H1 (cell line): Measurements from ENCODE around the gene LMAN1. TPM values are rescaled to one million over a fixed set of nuclear protein-coding genes. Genes with fewer than 3 reads are reported as not detected.

Experiments used
- CTCF ChIA-PET: fragments of 300-600 bp; sonication (Branson Sonifier 250); formaldehyde crosslinking; loops from one replicate; lab custom pipeline; 2021; ENCODE audit not compliant: partially characterized antibody; lab: Charles Lee
- POLR2A ChIA-PET: fragments of 300-600 bp; sonication (Branson Sonifier 250); formaldehyde crosslinking; loops from one replicate; lab custom pipeline; 2021; ENCODE audit warnings: inconsistent platforms; ENCODE audit not compliant: partially characterized antibody; lab: Charles Lee
- DNase-seq, 2 experiments: peaks; one replicate each; pipeline versions ENCODE4 v3.0.0 to v3.0.0-alpha.2; 2010 to 2022; ENCODE audit warnings: low spot score in 2 of 2, low read depth in 1 of 2, mixed read lengths in 1 of 2
- FAIRE-seq: peaks from 2 replicates; lab custom pipeline; 2011; peaks lifted over from hg19 to GRCh38; lab: Jason Lieb, UNC
- H2AFZ ChIP-seq: 2 replicates; pipeline ENCODE4 v1.8.1; 2012; ENCODE audit warnings: low read length, inconsistent platforms
- H2AK5ac ChIP-seq: 2 replicates; pipeline ENCODE4 v1.6.1; 2013; ENCODE audit warnings: low read depth, low read length
- H2BK120ac ChIP-seq: replicated peaks from 2 replicates; pipeline ENCODE3; 2013; ENCODE audit warnings: low read depth, low read length, inconsistent platforms
- H2BK12ac ChIP-seq: 2 replicates; pipeline ENCODE4 v1.6.1; 2013; ENCODE audit warnings: low read depth, low read length
- H2BK15ac ChIP-seq: 2 replicates; pipeline ENCODE4 v1.6.1; 2013; ENCODE audit warnings: low read length
- H2BK20ac ChIP-seq: 2 replicates; pipeline ENCODE4 v1.6.1; 2013; ENCODE audit warnings: low read length
- H2BK5ac ChIP-seq: 2 replicates; pipeline ENCODE4 v1.6.1; 2013; ENCODE audit warnings: low read depth, low read length
- H3K14ac ChIP-seq: 2 replicates; pipeline ENCODE4 v1.6.1; 2013; ENCODE audit warnings: inconsistent platforms; ENCODE audit not compliant: insufficient read length
- H3K18ac ChIP-seq: 2 replicates; pipeline ENCODE4 v1.6.1; 2013; ENCODE audit warnings: low read length; ENCODE audit errors: extremely low read depth
- H3K23ac ChIP-seq: 2 replicates; pipeline ENCODE4 v1.6.1; 2013; ENCODE audit warnings: inconsistent platforms; ENCODE audit not compliant: insufficient read length
- H3K23me2 ChIP-seq: 2 replicates; pipeline ENCODE4 v1.6.1; 2013; ENCODE audit warnings: low read depth, low read length
- H3K27ac ChIP-seq: 2 replicates; pipeline ENCODE4 v1.6.1; 2011; ENCODE audit warnings: low read depth, low read length, inconsistent platforms
- H3K27me3 ChIP-seq, 4 experiments: replicated peaks in 1 of 4; 1 replicate in 1 of 4; 2 replicates in 3 of 4; pipeline versions ENCODE4 v1.6.1 to v1.8.1; 2011 to 2013; ENCODE audit warnings: low read length in 3 of 4, mild to moderate bottlenecking in 3 of 4, inconsistent platforms in 2 of 4, mixed read lengths in 2 of 4, moderate library complexity in 1 of 4; ENCODE audit not compliant: control insufficient read depth in 3 of 4, insufficient read depth in 3 of 4; ENCODE audit errors: extremely low read depth in 1 of 4
- H3K36me3 ChIP-seq, 4 experiments: 2 replicates each; pipeline versions ENCODE4 v1.6.1 to v1.8.1; 2011 to 2013; ENCODE audit warnings: mild to moderate bottlenecking in 4 of 4, low read length in 3 of 4, moderate library complexity in 2 of 4, control low read depth in 1 of 4, inconsistent platforms in 1 of 4; ENCODE audit not compliant: insufficient read depth in 4 of 4, control insufficient read depth in 2 of 4
- H3K4ac ChIP-seq: replicated peaks from 2 replicates; pipeline ENCODE3; 2013; ENCODE audit warnings: low read length, low read depth, mixed read lengths, inconsistent platforms; ENCODE audit not compliant: insufficient read length
- H3K4me1 ChIP-seq, 4 experiments: replicated peaks in 1 of 4; 1 replicate in 1 of 4; 2 replicates in 3 of 4; pipeline versions ENCODE4 v1.6.1 to v1.8.1; 2011 to 2013; ENCODE audit warnings: low read length in 3 of 4, inconsistent platforms in 2 of 4, mixed read lengths in 1 of 4; ENCODE audit not compliant: insufficient read depth in 4 of 4, control insufficient read depth in 3 of 4
- H3K4me2 ChIP-seq, 2 experiments: 2 replicates each; pipeline versions ENCODE4 v1.6.1 to v1.8.1; 2011 to 2013; ENCODE audit warnings: low read depth in 2 of 2, low read length in 2 of 2, control low read depth in 1 of 2, inconsistent platforms in 1 of 2, mild to moderate bottlenecking in 1 of 2; ENCODE audit not compliant: insufficient read depth in 1 of 2
- H3K4me3 ChIP-seq, 4 experiments: fragments of 200-600, 300-600 bp in 1 of 4; sonication (generic), shearing (Covaris generic), sonication (Bioruptor Twin) in 1 of 4; 2 replicates each; pipeline versions ENCODE4 v1.5.1 to v1.8.1; 2011 to 2016; ENCODE audit warnings: low read length in 4 of 4, low read depth in 3 of 4, control low read depth in 2 of 4, inconsistent platforms in 2 of 4, mild to moderate bottlenecking in 2 of 4, mixed read lengths in 1 of 4, moderate library complexity in 1 of 4; ENCODE audit not compliant: insufficient read depth in 2 of 4; ENCODE audit errors: extremely low read depth in 1 of 4
- H3K56ac ChIP-seq: replicated peaks from 2 replicates; pipeline ENCODE3; 2013; ENCODE audit warnings: low read depth, mild to moderate bottlenecking, mixed read lengths, low read length, inconsistent platforms; ENCODE audit not compliant: insufficient read length
- H3K79me1 ChIP-seq: 2 replicates; pipeline ENCODE4 v1.6.1; 2013; ENCODE audit warnings: low read depth, low read length, control low read depth
- H3K79me2 ChIP-seq, 2 experiments: 2 replicates each; pipeline versions ENCODE4 v1.6.1 to v1.8.1; 2012 to 2013; ENCODE audit warnings: low read length in 2 of 2, mild to moderate bottlenecking in 2 of 2, inconsistent platforms in 1 of 2; ENCODE audit not compliant: insufficient read depth in 2 of 2, control insufficient read depth in 1 of 2
- H3K9ac ChIP-seq, 4 experiments: replicated peaks in 1 of 4; 1 replicate in 1 of 4; 2 replicates in 3 of 4; pipeline versions ENCODE4 v1.6.1 to v1.8.1; 2011 to 2013; ENCODE audit warnings: low read depth in 3 of 4, low read length in 3 of 4, control low read depth in 2 of 4, mild to moderate bottlenecking in 2 of 4, moderate library complexity in 2 of 4, inconsistent platforms in 1 of 4; ENCODE audit errors: extremely low read depth in 1 of 4
- H3K9me3 ChIP-seq, 2 experiments: 2 replicates each; pipeline versions ENCODE4 v1.6.1 to v1.8.1; 2012 to 2013; ENCODE audit warnings: mild to moderate bottlenecking in 2 of 2, moderate library complexity in 2 of 2, control low read depth in 1 of 2, inconsistent platforms in 1 of 2, low read depth in 1 of 2, low read length in 1 of 2, mixed read lengths in 1 of 2; ENCODE audit not compliant: insufficient read depth in 2 of 2
- H4K20me1 ChIP-seq, 2 experiments: replicated peaks in 1 of 2; 2 replicates each; pipeline versions ENCODE3 to v1.8.1; 2011 to 2013; ENCODE audit warnings: inconsistent platforms in 2 of 2, low read length in 2 of 2, mild to moderate bottlenecking in 1 of 2; ENCODE audit not compliant: insufficient read depth in 2 of 2, control insufficient read depth in 1 of 2
- H4K5ac ChIP-seq: 2 replicates; pipeline ENCODE4 v1.6.1; 2013; ENCODE audit warnings: low read length, low read depth, mixed read lengths, inconsistent platforms; ENCODE audit not compliant: insufficient read length
- H4K8ac ChIP-seq: 2 replicates; pipeline ENCODE4 v1.8.0; 2013; ENCODE audit warnings: mild to moderate bottlenecking, moderate library complexity, low read length, inconsistent platforms; ENCODE audit not compliant: insufficient read depth; ENCODE audit errors: extremely low read depth
- H4K91ac ChIP-seq: replicated peaks from 2 replicates; pipeline ENCODE3; 2013; ENCODE audit warnings: low read length, mixed read lengths, inconsistent platforms; ENCODE audit not compliant: insufficient read length
- BRCA1 ChIP-seq: IDR thresholded peaks from 2 replicates; pipeline ENCODE4 v1.6.1; 2012; ENCODE audit warnings: low read depth, low read length, improper control_type of control experiment
- E2F6 ChIP-seq: IDR thresholded peaks from 2 replicates; pipeline ENCODE4 v1.6.1; 2012; ENCODE audit warnings: inconsistent platforms
- EP300 ChIP-seq, 2 experiments: IDR thresholded peaks; 1 replicate in 1 of 2; 2 replicates in 1 of 2; pipeline ENCODE4 v1.6.1; 2011 to 2012; ENCODE audit warnings: low read depth in 2 of 2, low read length in 2 of 2, mild to moderate bottlenecking in 2 of 2, borderline replicate concordance in 1 of 2, inconsistent platforms in 1 of 2, moderate library complexity in 1 of 2
- HDAC2 ChIP-seq, 2 experiments: fragments of 300-600 bp in 1 of 2; sonication (generic) in 1 of 2; IDR thresholded peaks; 2 replicates each; pipeline ENCODE4 v1.6.1; 2011 to 2012; ENCODE audit warnings: low read depth in 2 of 2, low read length in 2 of 2, mild to moderate bottlenecking in 2 of 2, moderate library complexity in 2 of 2, borderline replicate concordance in 1 of 2, inconsistent platforms in 1 of 2
- POLR2A ChIP-seq, 2 experiments: IDR thresholded peaks; 1 replicate in 1 of 2; 2 replicates in 1 of 2; pipeline ENCODE4 v1.6.1; 2011; ENCODE audit warnings: low read depth in 2 of 2, low read length in 2 of 2, mild to moderate bottlenecking in 2 of 2; ENCODE audit errors: control extremely low read depth in 1 of 2
- RNF2 ChIP-seq: fragments of 200-900, 300-1000 bp; sonication (generic); IDR thresholded peaks from 2 replicates; pipeline ENCODE4 v1.7.1; 2016; ENCODE audit warnings: borderline replicate concordance, low read depth, mild to moderate bottlenecking, antibody characterized with exemption, low read length; ENCODE audit not compliant: poor library complexity, severe bottlenecking; ENCODE audit errors: missing control alignments
- SIX5 ChIP-seq: IDR thresholded peaks from 2 replicates; pipeline ENCODE4 v1.6.1; 2011; ENCODE audit warnings: mild to moderate bottlenecking, low read depth, low read length
- SP1 ChIP-seq: IDR thresholded peaks from 2 replicates; pipeline ENCODE4 v1.6.1; 2011; ENCODE audit warnings: low read depth, low read length
- TBP ChIP-seq: IDR thresholded peaks from 2 replicates; pipeline ENCODE4 v1.6.1; 2011; ENCODE audit warnings: low read depth, low read length, improper control_type of control experiment
- WGBS, 2 experiments: shearing (Covaris generic) in 1 of 2; methylation state at CpG; one replicate each; pipeline versions ENCODE4 v1.1.6 to v1.1.7; 2013 to 2015; ENCODE audit warnings: low lambda C conversion rate in 2 of 2, mixed read lengths in 2 of 2, inconsistent platforms in 1 of 2, low coverage in 1 of 2, missing lambda C conversion rate in 1 of 2; ENCODE audit not compliant: insufficient replicate concordance in 2 of 2, insufficient coverage in 1 of 2, insufficient read length in 1 of 2; ENCODE audit errors: extremely low coverage in 1 of 2, missing lambda C conversion rate in 1 of 2; 5-methylcytosine and 5-hydroxymethylcytosine counted together
- polyA plus RNA-seq, 7 experiments: library from polyadenylated mRNA; depleted of rRNA in 3 of 7; stranded (reverse) in 5 of 7; unstranded in 2 of 7; fragments of >200 nt in 5 of 7; fragments of 200-250 nt in 2 of 7; gene quantifications; 1 replicate in 5 of 7; 2 replicates in 1 of 7; 4 replicates in 1 of 7; pipeline versions ENCODE4 v1.2.1 to v1.2.3, GENCODE V29; 2011 to 2013; ENCODE audit warnings: missing spikeins in 2 of 7, mixed read lengths in 2 of 7
- total RNA-seq: library from RNA; stranded (reverse); fragmentation: NEBNext Ultra II Directional; extraction: Animal tissue kit (Norgen Biotek cat#: 25700); gene quantifications from 2 replicates; pipeline ENCODE4 v1.2.1, GENCODE V29; 2021

LMAN1 gene
- total and polyA plus RNA-seq, 2 of the 8 experiments (the other 6 are each of a cell fraction or from before 2014, with no cell fraction given) = 20.3 to 73.6 TPM

DNA sequence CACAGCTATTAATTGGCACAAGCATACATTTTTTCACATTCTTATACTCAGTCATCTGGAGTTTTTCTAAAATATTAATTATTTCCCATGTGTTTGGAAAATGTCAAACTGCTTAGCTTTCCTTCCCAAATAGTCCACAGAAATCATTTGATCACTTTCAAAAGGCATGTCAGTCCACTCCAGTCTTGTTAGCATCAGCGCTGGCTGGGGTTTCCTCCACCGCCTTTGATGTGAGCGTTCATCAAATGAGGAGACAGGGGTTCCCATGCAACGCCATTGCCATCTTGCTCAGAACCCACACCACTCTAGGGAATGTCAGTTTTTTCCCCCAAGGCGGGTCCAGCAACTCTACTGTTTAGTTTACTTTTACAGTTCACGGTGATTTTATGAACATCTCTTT lies 72.7 kb downstream of the LMAN1 start:
- H4K5ac ChIP-seq = no peak overlapping the region
- POLR2A ChIA-PET = interaction anchor here (1.3 kb wide), 1 partner anchor 10 kb away, joined by 7 read pairs; no protein-coding TSS in a partner anchor
- no peak overlapping the region for H3K56ac ChIP-seq
- H3K23ac ChIP-seq = no peak overlapping the region
- no peak overlapping the region for H3K4me2 ChIP-seq
- H3K14ac ChIP-seq = no peak overlapping the region
- no peak overlapping the region for H2AFZ ChIP-seq
- H2BK12ac ChIP-seq = no peak overlapping the region
- no peaks in the 10 kb centered on the region; the same call in 1 of the 2 replicates for H3K23me2 ChIP-seq
- H3K9me3 ChIP-seq = no peaks in the 10 kb centered on the region
- DNase-seq = no peak
- no peaks in the 10 kb centered on the region for H3K36me3 ChIP-seq
- no peak for TF ChIP-seq BRCA1
- TF ChIP-seq TBP = no peak
- no peak for TF ChIP-seq EP300 (IDR thresholded peaks at IDR 0.05; ENCODE audit: borderline replicate concordance in 1 of 2, low read depth in 2 of 2, low read length in 2 of 2)
- TF ChIP-seq HDAC2 (IDR thresholded peaks at IDR 0.05; ENCODE audit: borderline replicate concordance in 1 of 2, low read depth in 2 of 2, low read length in 2 of 2) = no peak
- no peak for TF ChIP-seq SIX5
- no peak for TF ChIP-seq E2F6
- TF ChIP-seq POLR2A (IDR thresholded peaks at IDR 0.05; ENCODE audit: control extremely low read depth in 1 of 2, low read depth in 2 of 2, low read length in 2 of 2) = no peak
- no peak for TF ChIP-seq RNF2
- TF ChIP-seq SP1 = no peak
- TF ChIP-seq, all 59 proteins: peak for 0
- WGBS, 2 experiments = 84% methylated on average over 6 of the region's 6 CpGs; no CpG with 5 or more reads in 1 of the 2 experiments
- H3K79me1 ChIP-seq = no peaks in the 10 kb centered on the region
- no peak overlapping the region for H3K27ac ChIP-seq
- no peaks in the 10 kb centered on the region for H4K20me1 ChIP-seq
- H4K8ac ChIP-seq = no peak overlapping the region
- no peak overlapping the region for H3K18ac ChIP-seq
- FAIRE-seq = no peak
- no peak overlapping the region for H3K4me3 ChIP-seq
- H3K4me1 ChIP-seq = no peaks in the 10 kb centered on the region
- H2AK5ac ChIP-seq = no peak overlapping the region
- H3K27me3 ChIP-seq = peaks cover 0 to 4% (median 2%) of the 10 kb centered on the region in 4 experiments; a peak in 2 of 7 replicates
- H3K4ac ChIP-seq = no peak overlapping the region
- H4K91ac ChIP-seq = no peak overlapping the region
- H2BK15ac ChIP-seq = no peak overlapping the region
- no peaks in the 10 kb centered on the region for H3K79me2 ChIP-seq
- no peak overlapping the region for H2BK20ac ChIP-seq
- no peak overlapping the region for H2BK120ac ChIP-seq
- CTCF ChIA-PET = interaction anchor here (0.9 to 2.1 kb wide), 9 partner anchors 9 to 411 kb away, joined by 3 to 10 read pairs (median 4); partner anchors contain the start of genes CCBE1 and RAX
- no peak overlapping the region for H3K9ac ChIP-seq
- no peak overlapping the region for H2BK5ac ChIP-seq
